Measurements from ENCODE around the gene HDAC4.

Gene HDAC4

GRCh38 chr2:239060676-239061075 lies 340.1 kb downstream of the HDAC4 start:
- no peak for DNase-seq (ENCODE audit: low read depth)
- no peak for TF ChIP-seq CTCF (IDR thresholded peaks at IDR 0.05; ENCODE audit: control insufficient read depth, insufficient read depth, low read depth, low read length, missing control alignments)
- H3K4me3 ChIP-seq (ENCODE audit: control insufficient read depth, low read depth, low read length) = no peak overlapping the region

- DNase-seq (ENCODE audit: low read depth) = no peak
- H3K4me3 ChIP-seq (ENCODE audit: control insufficient read depth, low read depth, low read length) = no peak overlapping the region
- no peak for TF ChIP-seq CTCF (IDR thresholded peaks at IDR 0.05; ENCODE audit: control insufficient read depth, insufficient read depth, low read depth, low read length, missing control alignments)
Observed at GRCh38 chr2:239059854-239060253, 341.0 kb downstream of the HDAC4 start.

GRCh38 chr2:239058766-239059165 lies 342.1 kb downstream of the HDAC4 start:
- DNase-seq (ENCODE audit: low read depth) = no peak
- no peak overlapping the region for H3K4me3 ChIP-seq (ENCODE audit: control insufficient read depth, low read depth, low read length)
- TF ChIP-seq CTCF (IDR thresholded peaks at IDR 0.05; ENCODE audit: control insufficient read depth, insufficient read depth, low read depth, low read length, missing control alignments) = no peak

- DNase-seq (ENCODE audit: low read depth) = no peak
- TF ChIP-seq CTCF (IDR thresholded peaks at IDR 0.05; ENCODE audit: control insufficient read depth, insufficient read depth, low read depth, low read length, missing control alignments) = no peak
- H3K4me3 ChIP-seq (ENCODE audit: control insufficient read depth, low read depth, low read length) = no peak overlapping the region
Observed at GRCh38 chr2:239057533-239057932, 343.3 kb downstream of the HDAC4 start.

GRCh38 chr2:239056611-239057010 lies 344.2 kb downstream of the HDAC4 start:
- TF ChIP-seq CTCF (IDR thresholded peaks at IDR 0.05; ENCODE audit: control insufficient read depth, insufficient read depth, low read depth, low read length, missing control alignments) = no peak
- no peak overlapping the region for H3K4me3 ChIP-seq (ENCODE audit: control insufficient read depth, low read depth, low read length)
- DNase-seq (ENCODE audit: low read depth) = no peak

- H3K4me3 ChIP-seq (ENCODE audit: control insufficient read depth, low read depth, low read length) = no peak overlapping the region
- DNase-seq (ENCODE audit: low read depth) = no peak
- TF ChIP-seq CTCF (IDR thresholded peaks at IDR 0.05; ENCODE audit: control insufficient read depth, insufficient read depth, low read depth, low read length, missing control alignments) = no peak
Observed at GRCh38 chr2:239055756-239056493, 344.9 kb downstream of the HDAC4 start.

Measured in AG09309 (cell line).